ENCODE measurements around the gene ELFN2. TPM values are rescaled to one million over a fixed set of nuclear protein-coding genes. Genes with fewer than 3 reads are reported as not detected.
"Not testable (repeated sequence)": the region's sequence is repeated elsewhere in the genome, so short reads cannot be mapped to it uniquely, and the experiment has no call there.

Gene ELFN2
- total RNA-seq, result under 1 TPM; 0.05 to 0.08 TPM

GRCh38 chr22:37427135-37427710, at the start of gene ELFN2:
ELFN2 (minus strand) TSS chr22:37427479; CDS start chr22:37375534, 51,945 bp downstream.
- ATAC-seq, result no peak
- H3K36me3 Mint-ChIP-seq (ENCODE audit: low read depth), result no peaks in the 10 kb centered on the region
- ChIA-PET CTCF (interaction anchor here (1.6 to 4.8 kb wide), 3 partner anchors 111 to 160 kb away, joined by 6 to 61 read pairs (median 10); no protein-coding TSS in a partner anchor), POLR2A (no interaction called here)
- H3K27ac Mint-ChIP-seq, result no peak within 1 kb of the TSS
- no peak within 1 kb of the TSS for H3K4me3 Mint-ChIP-seq
- peaks cover 55% of the 10 kb centered on the region for H3K27me3 Mint-ChIP-seq (ENCODE audit: low read depth)
- no peak for DNase-seq
- peaks cover 15% of the 10 kb centered on the region for H3K4me1 Mint-ChIP-seq (ENCODE audit: low read depth)
- no peaks in the 10 kb centered on the region for H3K9me3 Mint-ChIP-seq (ENCODE audit: insufficient read depth)

- peaks cover 56% of the 10 kb centered on the region for H3K36me3 Mint-ChIP-seq (ENCODE audit: low read depth)
- H3K4me3 Mint-ChIP-seq, result no peak overlapping the region
- no peaks in the 10 kb centered on the region for H3K27me3 Mint-ChIP-seq (ENCODE audit: low read depth)
- CTCF ChIA-PET, result interaction anchor here (0.6 kb wide), 1 partner anchor 19 kb away, joined by 4 read pairs; no protein-coding TSS in a partner anchor
- H3K9me3 Mint-ChIP-seq (ENCODE audit: insufficient read depth), result no peaks in the 10 kb centered on the region
- DNase-seq (no peak), ATAC-seq (no peak)
- POLR2A ChIA-PET, result interaction anchor here (1.0 kb wide), 1 partner anchor 9 kb away, joined by 3 read pairs; no protein-coding TSS in a partner anchor
- H3K4me1 Mint-ChIP-seq (ENCODE audit: low read depth), result peaks cover 30% of the 10 kb centered on the region
- peak overlapping the region; percentile 49 for H3K27ac Mint-ChIP-seq
Observed at GRCh38 chr22:37476389-37477329, 49.4 kb upstream of the ELFN2 start.

GRCh38 chr22:37474447-37475090, 47.3 kb upstream of the ELFN2 start:
- ChIA-PET CTCF (interaction anchor here (0.9 kb wide), 1 partner anchor 11 kb away, joined by 3 read pairs; the partner anchor contains the start of gene MFNG), POLR2A (no interaction called here)
- Mint-ChIP-seq H3K4me1 (ENCODE audit: low read depth) (peaks cover 22% of the 10 kb centered on the region), H3K27me3 (ENCODE audit: low read depth) (no peaks in the 10 kb centered on the region), H3K4me3 (no peak overlapping the region), H3K9me3 (ENCODE audit: insufficient read depth) (no peaks in the 10 kb centered on the region), H3K27ac (no peak overlapping the region), H3K36me3 (ENCODE audit: low read depth) (peaks cover 58% of the 10 kb centered on the region)
- ATAC-seq (no peak), DNase-seq (no peak)

- CTCF ChIA-PET, result interaction anchor here (0.7 to 3.1 kb wide), 11 partner anchors 8 to 244 kb away, joined by 3 to 44 read pairs (median 6); partner anchors contain the start of gene MFNG
- no peaks in the 10 kb centered on the region for H3K27me3 Mint-ChIP-seq (ENCODE audit: low read depth)
- no peak overlapping the region for H3K27ac Mint-ChIP-seq
- peaks cover 56% of the 10 kb centered on the region for H3K36me3 Mint-ChIP-seq (ENCODE audit: low read depth)
- no peaks in the 10 kb centered on the region for H3K9me3 Mint-ChIP-seq (ENCODE audit: insufficient read depth)
- ATAC-seq (no peak), DNase-seq (no peak)
- POLR2A ChIA-PET, result no interaction called here
- H3K4me1 Mint-ChIP-seq (ENCODE audit: low read depth), result peaks cover 22% of the 10 kb centered on the region
- no peak overlapping the region for H3K4me3 Mint-ChIP-seq
Observed at GRCh38 chr22:37473437-37473946, 46.2 kb upstream of the ELFN2 start.

GRCh38 chr22:37472418-37473006, 45.2 kb upstream of the ELFN2 start:
- CTCF ChIA-PET, result interaction anchor here (0.6 to 3.1 kb wide), 28 partner anchors 8 to 243 kb away, joined by 3 to 44 read pairs (median 4); partner anchors contain the start of gene MFNG
- Mint-ChIP-seq H3K9me3 (ENCODE audit: insufficient read depth) (no peaks in the 10 kb centered on the region), H3K4me3 (no peak overlapping the region), H3K27me3 (ENCODE audit: low read depth) (no peaks in the 10 kb centered on the region), H3K27ac (peak overlapping the region; percentile 57), H3K36me3 (ENCODE audit: low read depth) (peaks cover 55% of the 10 kb centered on the region), H3K4me1 (ENCODE audit: low read depth) (peaks cover 20% of the 10 kb centered on the region)
- POLR2A ChIA-PET, result interaction anchor here (1.0 to 1.5 kb wide), 2 partner anchors 12 to 14 kb away, joined by 3 read pairs; no protein-coding TSS in a partner anchor
- ATAC-seq, result peak; percentile 56
- DNase-seq, result peak; percentile 51

- Mint-ChIP-seq H3K36me3 (ENCODE audit: low read depth) (peaks cover 49% of the 10 kb centered on the region), H3K27ac (peak overlapping the region; percentile 57), H3K4me1 (ENCODE audit: low read depth) (peaks cover 16% of the 10 kb centered on the region), H3K27me3 (ENCODE audit: low read depth) (no peaks in the 10 kb centered on the region), H3K4me3 (no peak overlapping the region), H3K9me3 (ENCODE audit: insufficient read depth) (no peaks in the 10 kb centered on the region)
- CTCF ChIA-PET, result interaction anchor here (0.7 to 3.1 kb wide), 24 partner anchors 8 to 211 kb away, joined by 3 to 44 read pairs (median 4); partner anchors contain the start of gene MFNG
- DNase-seq, result no peak
- no peak for ATAC-seq
- POLR2A ChIA-PET, result interaction anchor here (1.0 to 1.5 kb wide), 2 partner anchors 13 to 15 kb away, joined by 3 read pairs; no protein-coding TSS in a partner anchor
Observed at GRCh38 chr22:37471727-37472417, 44.6 kb upstream of the ELFN2 start.

GRCh38 chr22:37470087-37470445, 42.8 kb upstream of the ELFN2 start:
- H3K4me3 Mint-ChIP-seq, result no peak overlapping the region
- H3K4me1 Mint-ChIP-seq (ENCODE audit: low read depth), result peaks cover 12% of the 10 kb centered on the region
- H3K36me3 Mint-ChIP-seq (ENCODE audit: low read depth), result peaks cover 56% of the 10 kb centered on the region
- H3K9me3 Mint-ChIP-seq (ENCODE audit: insufficient read depth), result no peaks in the 10 kb centered on the region
- no peaks in the 10 kb centered on the region for H3K27me3 Mint-ChIP-seq (ENCODE audit: low read depth)
- DNase-seq, result no peak
- CTCF ChIA-PET, result interaction anchor here (0.8 to 1.1 kb wide), 2 partner anchors 12 to 97 kb away, joined by 3 read pairs; no protein-coding TSS in a partner anchor
- H3K27ac Mint-ChIP-seq, result no peak overlapping the region
- POLR2A ChIA-PET, result no interaction called here
- ATAC-seq, result no peak

GRCh38 chr22:37469416-37470086, 42.3 kb upstream of the ELFN2 start:
- Mint-ChIP-seq H3K36me3 (ENCODE audit: low read depth) (peaks cover 52% of the 10 kb centered on the region), H3K4me3 (no peak overlapping the region), H3K27ac (no peak overlapping the region), H3K9me3 (ENCODE audit: insufficient read depth) (no peaks in the 10 kb centered on the region), H3K27me3 (ENCODE audit: low read depth) (no peaks in the 10 kb centered on the region), H3K4me1 (ENCODE audit: low read depth) (peaks cover 11% of the 10 kb centered on the region)
- DNase-seq, result no peak
- CTCF ChIA-PET, result interaction anchor here (0.8 to 1.1 kb wide), 2 partner anchors 11 to 98 kb away, joined by 3 read pairs; no protein-coding TSS in a partner anchor
- POLR2A ChIA-PET, result no interaction called here
- ATAC-seq, result no peak

- Mint-ChIP-seq H3K36me3 (ENCODE audit: low read depth) (peaks cover 42% of the 10 kb centered on the region), H3K4me1 (ENCODE audit: low read depth) (peaks cover 17% of the 10 kb centered on the region)
- H3K4me3 Mint-ChIP-seq; ATAC-seq; H3K9me3 Mint-ChIP-seq (ENCODE audit: insufficient read depth); POLR2A ChIA-PET; H3K27me3 Mint-ChIP-seq (ENCODE audit: low read depth); H3K27ac Mint-ChIP-seq; DNase-seq; CTCF ChIA-PET: not testable (repeated sequence)
Observed at GRCh38 chr22:37468201-37468695, 41.0 kb upstream of the ELFN2 start.

GRCh38 chr22:37467391-37467955, 40.2 kb upstream of the ELFN2 start:
- no peak for DNase-seq
- Mint-ChIP-seq H3K36me3 (ENCODE audit: low read depth) (peaks cover 44% of the 10 kb centered on the region), H3K4me3 (no peak overlapping the region), H3K4me1 (ENCODE audit: low read depth) (peaks cover 13% of the 10 kb centered on the region), H3K9me3 (ENCODE audit: insufficient read depth) (no peaks in the 10 kb centered on the region), H3K27ac (peak overlapping the region; percentile 9), H3K27me3 (ENCODE audit: low read depth) (no peaks in the 10 kb centered on the region)
- no peak for ATAC-seq
- POLR2A ChIA-PET, result no interaction called here
- CTCF ChIA-PET, result interaction anchor here (1.0 kb wide), 1 partner anchor 9 kb away, joined by 3 read pairs; no protein-coding TSS in a partner anchor
